Small intestine (tissue), 7 donors: ENCODE measurements around the gene STX10. TPM values are rescaled to one million over a fixed set of nuclear protein-coding genes. Genes with fewer than 3 reads are reported as not detected.
A peak's percentile ranks its signal among the peaks of the same experiment; 100 is the strongest.

Source experiments
- DNase-seq, 2 donors: peaks; one replicate each; pipeline versions ENCODE4 v3.0.0 to v3.0.0-alpha.2; 2013
- FAIRE-seq: peaks from 2 replicates; lab custom pipeline; 2012; peaks lifted over from hg19 to GRCh38; lab: Jason Lieb, UNC
- H3K27ac ChIP-seq, 3 donors: one replicate each; pipeline ENCODE4 v1.5.1; 2013; ENCODE audit warnings: low read length in 2 of 3, mild to moderate bottlenecking in 2 of 3, control low read depth in 1 of 3, inconsistent platforms in 1 of 3, low read depth in 1 of 3, moderate library complexity in 1 of 3
- H3K27me3 ChIP-seq, 3 donors: one replicate each; pipeline ENCODE4 v1.6.1; 2013; ENCODE audit warnings: low read length in 3 of 3, inconsistent platforms in 1 of 3; ENCODE audit not compliant: control insufficient read depth in 3 of 3, insufficient read depth in 3 of 3
- H3K36me3 ChIP-seq, 3 donors: one replicate each; pipeline ENCODE4 v1.6.1; 2013; ENCODE audit warnings: low read length in 3 of 3, inconsistent platforms in 1 of 3, low read depth in 1 of 3, mild to moderate bottlenecking in 1 of 3, moderate library complexity in 1 of 3; ENCODE audit not compliant: control insufficient read depth in 3 of 3, insufficient read depth in 2 of 3
- H3K4me1 ChIP-seq, 3 donors: one replicate each; pipeline ENCODE4 v1.6.1; 2013; ENCODE audit warnings: low read length in 2 of 3, inconsistent platforms in 1 of 3, low read depth in 1 of 3, mild to moderate bottlenecking in 1 of 3, moderate library complexity in 1 of 3; ENCODE audit not compliant: control insufficient read depth in 3 of 3, insufficient read depth in 2 of 3
- H3K4me3 ChIP-seq, 3 donors: one replicate each; pipeline ENCODE4 v1.5.1; 2013; ENCODE audit warnings: low read length in 3 of 3, control low read depth in 1 of 3, inconsistent platforms in 1 of 3, low read depth in 1 of 3, mild to moderate bottlenecking in 1 of 3, moderate library complexity in 1 of 3
- H3K9me3 ChIP-seq, 2 donors: one replicate each; pipeline ENCODE4 v1.6.1; 2013; ENCODE audit warnings: low read depth in 1 of 2, low read length in 1 of 2; ENCODE audit not compliant: control insufficient read depth in 2 of 2, insufficient read depth in 1 of 2
- WGBS, 3 donors: extraction: QIAGEN DNeasy Blood & Tissue Kit; methylation state at CpG; one replicate each; pipeline ENCODE4 v1.1.7; 2013; 5-methylcytosine and 5-hydroxymethylcytosine counted together
- polyA plus RNA-seq, 4 donors: library from polyadenylated mRNA; stranded (reverse) in 3 of 4; unstranded in 1 of 4; fragments of 200-250 nt in 3 of 4; fragments of 120-200 nt in 1 of 4; gene quantifications; one replicate each; pipeline versions ENCODE4 v1.2.1 to v1.2.3, GENCODE V29; 2013
- donor health status: healthy with polysubstance abuse.
- donor health status: control.
- donor health status: control.
- donor health status: Bipolar disorder and iron deficiency.
- donor health status: healthy.

STX10 gene
- polyA plus RNA-seq, 4 donors: 46.3 to 162 (median 138) TPM

DNA sequence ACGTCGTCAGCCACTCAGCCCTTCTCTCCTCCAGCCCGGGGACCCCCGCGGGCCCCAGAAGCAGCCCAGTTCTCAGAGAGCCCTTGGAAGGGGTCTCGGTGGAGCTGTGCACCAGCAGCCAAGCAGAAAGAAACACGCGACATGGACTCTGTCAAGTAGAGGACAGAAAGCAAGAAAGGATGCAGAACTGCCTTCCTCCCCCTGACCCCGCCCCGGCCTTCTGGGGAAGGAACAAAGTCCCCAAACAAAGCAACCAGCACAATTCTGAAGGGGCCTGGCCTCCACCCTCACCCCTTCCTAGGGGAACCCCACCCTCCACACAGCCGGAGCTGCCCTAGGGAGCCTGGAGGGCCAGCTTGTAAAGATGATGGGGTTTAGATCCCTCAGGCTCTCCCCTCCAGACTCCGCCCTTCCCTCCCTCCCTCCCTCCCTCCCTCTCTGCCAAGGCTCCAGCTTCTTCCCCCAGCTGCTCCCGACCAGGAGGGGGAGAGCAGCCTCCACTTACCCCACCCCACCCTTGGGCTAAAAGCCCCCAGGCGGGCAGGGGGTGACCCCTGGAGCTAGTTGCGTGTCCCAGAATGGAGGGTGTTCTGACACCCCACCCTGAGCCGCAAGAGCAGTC is 55.3 kb downstream of the STX10 start:
- Histone ChIP-seq H3K27me3 (peaks cover 0 to 74% (median 2%) of the 10 kb centered on the region in 3 donors), H3K4me1 (peaks cover 2 to 51% (median 10%) of the 10 kb centered on the region in 3 donors), H3K9me3 (no peaks in the 10 kb centered on the region), H3K36me3 (peaks cover 0 to 13% (median 0%) of the 10 kb centered on the region in 3 donors), H3K4me3 (no peak overlapping the region), H3K27ac (no peak overlapping the region)
- DNase-seq (no peak), FAIRE-seq (no peak)
- 38 to 58% (median 43%) methylated on average over 14 to 16 of the region's 16 CpGs for WGBS, 3 donors

DNA sequence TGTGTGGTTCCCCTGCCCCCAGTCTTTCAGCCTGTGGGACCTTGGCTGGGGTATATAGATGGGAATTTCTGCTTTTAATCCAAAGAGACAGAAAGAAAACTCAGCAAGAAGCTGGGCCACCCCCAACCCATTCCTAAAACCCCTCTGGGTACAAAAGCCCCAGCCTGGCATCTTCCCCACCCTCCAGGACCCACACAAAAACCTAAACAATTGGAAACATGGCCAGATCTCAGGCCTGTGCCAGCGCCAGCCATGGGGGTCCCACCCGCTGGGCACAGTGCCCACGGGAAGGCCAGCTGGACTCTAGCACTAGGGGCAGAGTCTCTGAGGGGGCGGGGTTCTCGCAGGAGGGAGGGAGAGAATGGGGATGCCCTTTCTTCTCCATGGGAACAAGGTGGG is 56.1 kb downstream of the STX10 start:
- H3K27ac ChIP-seq: no peak overlapping the region
- WGBS, 3 donors: 27 to 38% (median 36%) methylated on average over 5 of the region's 5 CpGs
- H3K9me3 ChIP-seq: no peaks in the 10 kb centered on the region
- DNase-seq (peak in 1 of 2 donors; percentile 50), FAIRE-seq (no peak)
- H3K4me1 ChIP-seq: peaks cover 0 to 46% (median 10%) of the 10 kb centered on the region in 3 donors
- no peak overlapping the region for H3K4me3 ChIP-seq
- H3K27me3 ChIP-seq: peaks cover 0 to 68% (median 2%) of the 10 kb centered on the region in 3 donors
- H3K36me3 ChIP-seq: peaks cover 0 to 19% (median 0%) of the 10 kb centered on the region in 3 donors

Other genes with a start within 250 kb of the STX10 start
- 1 to 10 TPM in 1 of 4 donors, under 1 TPM in 1, not detected in 2; 0.18 to 1.2 TPM for gene SYCE2, start 231.1 kb downstream of the STX10 start, polyA plus RNA-seq
- gene FARSA, start 216.7 kb downstream of the STX10 start, polyA plus RNA-seq: 10 to 100 TPM; 32.4 to 74.4 (median 48.9) TPM
- gene CALR, start 211.8 kb downstream of the STX10 start, polyA plus RNA-seq: 100 to 1,000 TPM; 117 to 803 (median 435) TPM
- 100 to 1,000 TPM in 1 of 4 donors, 10 to 100 TPM in 3; 93.0 to 114 (median 98.4) TPM for gene RAD23A, start 204.5 kb downstream of the STX10 start, polyA plus RNA-seq
- 10 to 100 TPM; 27.0 to 42.2 (median 36.1) TPM for gene GADD45GIP1, start 193.2 kb downstream of the STX10 start, polyA plus RNA-seq
- under 1 TPM in 2 of 4 donors, not detected in 2; 0.12 to 0.16 TPM for gene DAND5, start 180.8 kb downstream of the STX10 start, polyA plus RNA-seq
- gene NFIX, start 154.9 kb downstream of the STX10 start, polyA plus RNA-seq: 10 to 100 TPM in 2 of 4 donors, 1 to 10 TPM in 2; 2.9 to 31.4 (median 10.0) TPM
- 1 to 10 TPM in 3 of 4 donors, under 1 TPM in 1; 0.67 to 8.9 (median 2.8) TPM for gene LYL1, start 47.5 kb downstream of the STX10 start, polyA plus RNA-seq
- 10 to 100 TPM; 18.6 to 37.5 (median 28.3) TPM for gene TRMT1, start 33.6 kb downstream of the STX10 start, polyA plus RNA-seq
- gene NACC1, start 32.1 kb downstream of the STX10 start, polyA plus RNA-seq: 10 to 100 TPM in 3 of 4 donors, 1 to 10 TPM in 1; 7.6 to 51.6 (median 17.9) TPM
- 100 to 1,000 TPM in 2 of 4 donors, 10 to 100 TPM in 2; 67.5 to 217 (median 106) TPM for gene IER2, start within 50 bp of the STX10 start, polyA plus RNA-seq